T-helper 2 cell (primary cell): ENCODE results near the gene WASHC3.
"Not testable (repeated sequence)": the region's sequence is repeated elsewhere in the genome, so short reads cannot be mapped to it uniquely, and the experiment has no call there.

Source experiments
- DNase-seq, 5 experiments: peaks; one replicate each; pipeline versions ENCODE4 v3.0.0 to v3.0.0-alpha.2; 2012 to 2022

Gene WASHC3

DNA sequence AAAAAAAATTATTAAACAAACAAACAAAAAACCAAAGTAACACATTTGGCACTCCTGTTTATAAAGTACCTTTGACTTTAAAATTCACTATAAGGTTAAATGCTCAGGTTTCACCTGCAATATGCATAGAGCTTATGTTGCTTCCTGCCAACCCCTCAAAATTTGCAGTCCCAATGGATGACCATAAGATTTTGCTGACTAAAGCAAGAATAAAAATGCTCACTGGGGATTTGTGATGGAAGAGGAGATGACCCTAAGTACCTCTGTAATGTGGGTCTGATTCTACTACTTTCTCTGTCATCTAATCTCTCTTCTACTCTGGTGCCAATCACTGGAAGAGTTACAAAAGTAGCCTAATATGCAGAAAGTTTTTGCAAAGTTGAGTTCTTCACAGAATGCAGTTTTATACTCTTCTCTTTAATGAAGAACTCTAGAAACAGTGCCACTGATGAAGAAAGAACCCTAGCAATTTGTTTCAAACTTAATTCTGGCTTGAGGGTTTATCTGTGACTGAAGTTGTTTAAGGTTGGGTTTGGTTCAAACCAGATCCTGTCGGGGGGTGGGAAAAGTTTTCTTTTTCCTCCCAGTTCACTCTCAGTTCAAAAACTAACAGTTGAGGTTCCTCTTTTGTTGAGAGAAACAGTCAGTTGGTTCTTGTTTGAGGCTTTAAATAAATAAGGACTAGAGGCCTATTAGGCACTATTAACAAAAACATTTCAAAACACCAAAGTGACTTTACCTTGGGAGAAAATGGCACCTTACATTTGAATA lies 10.9 kb downstream of the WASHC3 start:
- DNase-seq, result no peak

DNA sequence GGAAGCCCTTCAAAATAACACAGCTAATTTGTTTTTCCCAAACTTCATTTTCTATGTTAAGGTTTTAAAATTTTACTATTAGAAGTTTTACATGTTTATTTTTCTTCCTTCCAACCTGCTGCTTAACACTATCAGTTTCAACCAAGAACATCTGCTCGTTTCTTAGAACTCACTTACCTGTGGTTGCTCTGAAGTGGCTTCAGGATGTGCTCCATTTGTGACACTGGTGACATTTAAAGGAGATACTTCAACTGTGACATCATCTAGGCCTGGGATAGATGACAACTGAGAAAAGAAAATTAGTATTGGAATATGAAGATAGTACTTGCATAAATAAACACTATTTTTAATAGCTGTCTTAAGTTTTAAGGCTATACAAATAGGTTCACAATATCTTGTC lies 17.9 kb downstream of the WASHC3 start:
- DNase-seq, result peak in 1 of 5 experiments; percentile 77

DNA sequence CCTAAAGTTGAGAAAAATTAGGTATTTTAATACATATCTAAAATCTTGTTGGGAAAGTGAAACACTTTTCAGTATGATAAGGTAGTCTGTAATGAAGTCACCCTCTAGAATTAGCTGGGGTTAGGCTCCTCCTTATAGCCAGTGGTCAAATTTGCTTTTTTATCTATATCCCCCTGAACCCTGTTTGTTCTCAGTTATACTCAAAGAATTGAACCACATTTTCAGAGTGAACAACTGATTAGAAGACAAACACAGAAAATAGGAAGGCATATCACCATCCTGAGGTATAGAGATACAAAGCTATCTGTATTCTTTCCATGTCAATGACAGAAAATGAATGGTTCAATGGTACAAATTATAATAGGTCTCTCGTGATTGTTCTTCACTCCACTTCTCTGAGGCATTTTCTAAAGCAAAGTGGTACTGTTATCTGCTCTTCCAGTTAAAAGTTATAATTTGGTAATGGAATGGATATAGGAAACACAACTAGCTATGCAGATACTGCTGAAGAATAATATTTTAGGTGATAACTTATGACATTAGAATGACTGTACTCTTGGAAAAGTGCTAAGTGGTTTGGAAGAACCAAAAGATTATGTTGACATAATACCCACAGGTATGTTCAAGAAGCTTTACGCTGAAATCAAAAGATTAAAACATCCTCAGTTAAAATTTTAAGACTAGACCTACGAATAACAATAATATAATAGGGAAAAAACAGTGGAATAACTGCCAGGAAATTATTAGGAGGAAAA lies 27.6 kb downstream of the WASHC3 start:
- DNase-seq, result no peak

DNA sequence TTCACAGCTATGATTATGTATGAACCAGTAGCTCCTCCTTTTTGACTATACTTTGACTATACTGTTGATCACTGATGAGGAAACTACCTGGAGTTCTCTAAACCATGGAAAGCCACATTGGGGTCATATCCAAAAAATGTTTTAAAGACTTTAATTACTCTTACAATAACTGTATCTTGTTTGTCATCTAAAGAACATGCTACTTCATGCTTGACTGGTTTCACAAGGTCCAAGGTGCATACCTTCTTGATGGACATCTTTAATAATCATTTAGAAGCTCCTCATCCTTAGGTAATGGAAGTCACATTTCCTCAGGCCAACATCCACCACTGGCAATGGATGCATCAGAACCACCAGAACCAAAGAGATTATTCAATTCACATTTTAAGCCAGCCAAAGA lies 29.9 kb downstream of the WASHC3 start:
- DNase-seq, result no peak

DNA sequence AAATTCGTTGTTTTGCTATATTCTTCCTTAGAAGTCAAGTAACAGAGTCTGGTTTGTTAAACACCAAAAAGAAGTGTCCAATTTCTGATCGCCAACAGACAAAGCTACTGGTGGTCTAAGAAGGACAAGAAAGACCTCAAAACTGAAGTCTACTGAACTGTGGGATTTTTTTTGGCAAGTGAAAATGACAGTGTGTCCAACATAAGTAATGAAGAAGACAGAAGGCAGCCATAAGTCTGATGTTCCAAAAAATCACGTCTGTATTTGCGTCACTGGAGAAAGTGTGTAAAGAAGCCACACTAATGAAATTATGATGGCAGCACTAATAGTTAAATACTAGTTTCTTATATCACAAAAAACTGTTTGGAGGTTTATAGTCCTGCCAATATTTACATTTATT lies 32.6 kb downstream of the WASHC3 start:
- no peak for DNase-seq

DNA sequence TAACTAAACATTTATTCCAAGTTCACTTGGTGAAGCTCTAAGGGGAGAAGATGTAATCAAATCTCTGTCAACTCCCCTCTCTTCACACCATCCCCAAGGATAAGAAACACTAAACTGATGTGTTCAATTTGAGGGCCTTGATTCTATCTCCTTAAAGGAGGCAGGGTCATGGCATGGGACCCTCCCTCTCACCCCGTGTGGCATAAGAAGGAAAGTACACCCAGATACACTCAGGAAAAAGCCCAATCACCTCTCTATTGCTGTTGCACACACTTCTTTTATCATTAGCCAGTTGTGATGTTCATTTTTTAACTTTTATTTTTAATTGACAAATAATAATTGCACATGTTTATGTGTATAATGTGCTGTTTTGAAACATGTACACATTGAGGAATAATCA lies 35.1 kb downstream of the WASHC3 start:
- no peak for DNase-seq

DNA sequence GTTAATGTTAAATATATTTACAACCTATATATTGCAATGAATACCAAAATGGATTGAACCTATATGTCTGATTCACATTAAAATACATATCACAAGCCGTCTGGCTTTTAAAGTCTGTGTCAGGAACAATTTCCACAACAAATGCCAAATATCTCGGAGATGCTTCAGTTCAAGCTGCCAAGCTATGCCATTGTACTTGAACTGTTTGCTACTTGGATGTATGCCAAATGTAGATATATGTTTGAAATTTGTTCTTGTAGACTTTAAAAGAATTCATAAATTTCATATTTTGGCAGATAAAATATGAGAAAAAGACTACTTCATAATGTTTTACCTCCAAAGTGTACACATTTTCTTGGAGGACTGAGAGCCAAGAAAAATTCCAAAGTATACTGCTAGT lies 37.0 kb downstream of the WASHC3 start:
- no peak for DNase-seq

DNA sequence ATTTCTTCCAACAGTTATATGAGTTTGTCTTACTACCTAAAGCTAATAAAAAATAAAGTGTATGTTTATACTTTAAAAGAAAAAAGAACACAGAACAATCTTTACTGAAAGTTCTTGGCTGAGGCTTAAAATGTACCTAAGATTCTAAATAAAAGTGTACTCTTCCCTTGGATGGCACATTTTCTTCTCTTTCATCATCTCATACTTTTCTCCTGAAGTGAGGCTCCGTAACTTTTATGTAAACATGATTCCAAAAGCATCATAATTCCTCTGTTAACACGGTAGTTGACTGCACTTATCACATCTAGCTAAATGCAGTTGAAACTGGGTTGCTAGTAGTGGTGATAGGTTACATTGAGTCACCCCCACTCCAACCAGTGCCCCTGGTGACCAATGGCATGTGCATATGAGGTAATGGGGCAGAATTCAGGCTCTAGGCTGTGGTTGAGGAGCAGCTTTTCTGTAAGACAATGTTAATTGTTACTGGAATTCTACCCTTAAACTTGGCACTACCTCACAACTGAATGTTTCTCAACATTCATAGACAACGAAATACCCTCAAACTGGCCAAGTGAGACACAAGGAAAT lies 38.4 kb downstream of the WASHC3 start:
- DNase-seq, result no peak

DNA sequence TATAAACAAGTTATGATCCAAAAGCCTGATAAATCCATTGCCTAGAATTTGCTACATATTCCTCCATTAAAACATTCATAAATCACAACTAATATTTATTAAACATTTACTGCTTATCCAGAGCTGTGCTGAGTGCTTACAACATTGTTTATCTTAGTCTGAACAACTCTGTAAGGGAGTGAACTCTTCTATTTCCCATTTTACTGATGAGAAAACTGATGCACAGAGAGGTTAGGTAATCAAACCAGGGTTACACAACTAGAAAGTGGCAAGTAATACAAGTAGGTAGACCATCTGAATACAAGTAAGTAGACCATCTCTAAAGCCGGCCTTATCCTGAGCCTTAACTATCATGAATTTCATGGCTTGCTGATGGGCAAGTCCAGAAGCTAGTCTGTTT lies 39.5 kb downstream of the WASHC3 start:
- no peak for DNase-seq

DNA sequence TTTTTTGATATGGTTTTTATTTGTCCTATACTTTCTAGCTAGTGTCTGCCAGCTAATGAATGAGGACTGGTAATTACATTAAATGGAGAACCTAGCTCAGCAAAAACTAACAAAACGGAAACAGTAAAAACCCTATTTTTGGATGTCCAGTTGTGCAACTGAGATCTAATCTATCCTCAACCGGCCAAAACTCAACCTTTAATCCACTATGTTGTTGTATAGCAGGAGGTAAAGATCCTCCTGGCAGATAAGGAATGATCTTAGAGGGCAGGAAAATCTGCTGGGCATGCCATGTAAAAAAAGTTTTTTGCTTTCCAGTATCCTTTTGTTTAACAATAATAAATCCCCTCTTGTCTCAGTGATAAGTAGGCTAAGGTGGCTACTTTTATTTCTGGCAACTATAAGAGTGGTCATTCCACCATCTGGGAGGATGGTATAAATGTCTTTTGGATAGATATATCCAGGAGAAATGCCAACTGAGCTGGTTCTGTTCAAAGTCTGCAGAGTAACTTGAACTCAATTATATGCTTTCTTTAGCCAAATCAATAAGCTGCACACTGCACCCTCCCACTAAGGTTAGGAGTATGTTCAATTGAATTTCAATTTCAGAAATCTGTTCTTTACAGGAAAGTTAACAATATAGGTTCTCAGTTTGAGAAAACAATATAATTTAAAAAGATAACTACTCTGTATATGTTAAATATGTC lies 40.1 kb downstream of the WASHC3 start:
- no peak for DNase-seq

DNA sequence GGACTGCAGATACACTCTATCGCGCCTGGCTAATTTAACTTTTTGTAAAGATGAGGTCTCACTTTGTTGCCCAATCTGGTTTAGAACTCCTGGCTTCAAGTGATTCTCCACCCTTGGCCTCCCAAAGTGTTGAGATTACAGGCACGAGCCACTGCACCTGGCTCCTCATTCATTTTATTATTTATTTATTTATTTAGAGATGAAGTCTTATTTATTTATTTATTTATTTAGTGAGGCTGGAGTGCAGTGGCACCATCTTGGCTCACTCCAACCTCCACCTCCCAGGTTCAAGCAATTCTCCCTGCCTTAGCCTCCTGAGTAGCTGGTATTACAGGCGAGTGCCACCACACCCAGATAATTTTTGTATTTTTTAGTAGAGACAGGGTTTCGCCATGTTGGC lies 43.2 kb downstream of the WASHC3 start:
- DNase-seq, result not testable (repeated sequence)

DNA sequence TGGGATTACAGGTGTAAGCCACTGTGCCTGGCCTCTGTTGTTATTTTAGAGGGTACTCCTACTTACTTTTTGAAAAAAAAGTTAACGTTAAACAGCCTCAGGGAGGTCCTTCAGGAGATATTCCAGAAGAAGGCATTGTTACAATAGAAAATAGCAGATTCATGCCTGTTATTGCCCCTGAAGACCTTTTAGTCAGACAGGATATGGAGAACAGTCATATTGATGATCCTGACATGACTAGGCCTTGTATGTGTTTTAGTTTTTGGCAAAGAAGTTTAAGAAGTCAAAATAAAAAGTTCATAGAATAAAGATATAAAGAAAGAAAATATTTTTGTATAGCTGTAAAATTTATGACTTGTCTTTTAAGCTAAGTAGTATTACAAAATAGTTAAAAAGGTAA lies 45.3 kb downstream of the WASHC3 start:
- peak in 1 of 5 experiments; percentile 61 for DNase-seq

DNA sequence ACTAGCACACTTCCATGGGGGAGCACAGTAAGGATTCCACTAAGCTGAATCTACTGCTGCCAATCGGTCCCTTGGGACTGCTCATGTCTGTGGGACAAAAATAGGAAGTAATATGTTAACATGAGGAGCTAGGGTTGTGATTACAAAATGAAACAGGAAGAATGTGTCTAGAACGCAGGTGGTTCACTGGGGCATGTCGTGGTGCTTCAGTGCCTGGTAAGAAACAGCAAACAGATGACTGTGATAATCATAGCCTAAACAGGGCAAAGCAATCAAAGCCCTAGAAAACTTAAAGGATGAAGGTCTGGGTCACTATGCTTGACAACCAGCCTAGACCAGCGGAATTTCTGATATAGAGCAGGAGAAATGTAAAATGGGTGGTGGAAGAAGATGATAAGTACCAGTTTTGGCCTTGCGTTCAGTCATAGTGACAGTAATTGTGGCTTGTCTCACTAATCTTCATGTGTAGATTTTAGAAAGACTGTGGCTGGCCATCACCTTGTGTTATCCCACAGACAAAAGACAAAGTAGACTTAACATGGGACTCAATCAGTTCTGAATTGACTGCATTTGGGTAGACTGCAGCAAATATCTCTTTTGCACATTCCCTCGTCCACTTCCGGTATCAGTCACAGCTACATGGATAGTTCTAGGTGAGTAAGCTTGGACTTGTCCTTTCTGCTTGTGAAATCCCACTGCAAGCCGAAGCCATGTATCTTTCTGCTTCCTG lies 51.4 kb downstream of the WASHC3 start:
- DNase-seq, result no peak

DNA sequence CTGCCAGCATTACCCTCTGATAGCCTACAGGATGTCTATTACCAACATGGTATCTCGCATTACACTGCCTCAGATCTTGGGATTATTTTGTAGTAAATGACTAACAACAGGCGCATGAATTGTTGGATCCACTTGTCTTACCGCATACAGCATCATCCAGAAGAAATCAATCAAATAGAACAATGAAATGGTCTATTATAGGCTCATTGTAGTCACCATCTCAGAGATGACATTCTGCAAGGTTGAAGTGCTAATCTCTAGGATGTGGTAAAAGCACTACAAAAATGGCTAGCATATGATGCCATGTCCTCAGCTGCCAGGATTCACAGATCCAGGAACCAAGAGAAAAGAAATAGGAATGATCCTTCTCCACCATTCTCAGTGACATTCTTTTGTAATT lies 52.0 kb downstream of the WASHC3 start:
- DNase-seq, result no peak

DNA sequence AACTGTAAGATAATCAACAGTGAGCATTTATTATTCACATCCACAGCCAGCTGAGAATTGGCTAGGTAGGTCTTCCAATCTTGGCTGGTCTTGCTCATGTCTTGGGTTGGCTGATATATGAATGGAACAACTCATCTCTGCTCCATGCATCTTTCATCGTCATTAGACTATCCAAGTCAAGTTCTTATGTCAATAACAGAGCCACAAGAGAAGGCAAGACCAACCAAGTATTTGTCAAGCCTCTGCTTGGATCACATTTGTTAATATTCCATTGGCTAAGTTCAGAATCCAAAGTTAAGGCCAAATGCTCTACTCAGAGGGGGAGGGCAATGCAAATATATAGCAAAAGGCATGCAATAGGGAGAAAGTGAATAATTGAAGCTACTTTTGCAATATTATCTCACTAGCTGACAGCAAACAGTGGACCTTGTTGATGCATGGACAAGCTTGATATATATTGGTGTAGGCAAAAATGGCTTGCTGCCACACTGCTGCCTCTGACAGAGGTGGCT lies 53.1 kb downstream of the WASHC3 start:
- no peak for DNase-seq

DNA sequence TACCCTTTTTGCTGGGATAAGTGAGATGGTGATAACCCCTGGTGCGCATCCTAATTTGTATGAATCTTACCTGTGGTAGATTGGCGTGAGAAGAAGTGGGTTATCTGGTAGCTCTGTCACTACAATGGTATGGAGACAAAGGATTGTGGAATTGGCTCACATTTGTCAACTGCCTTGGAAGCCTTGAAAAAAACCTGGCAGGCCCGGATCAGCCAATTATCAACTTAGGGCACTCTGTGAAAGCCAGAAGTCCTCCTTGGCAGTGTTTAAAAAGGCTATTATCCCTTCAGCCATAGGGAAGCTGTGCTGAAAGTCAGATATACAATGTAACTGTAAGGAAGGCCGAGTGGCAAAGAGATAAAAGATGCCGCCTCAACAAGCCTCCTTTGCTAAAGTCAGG lies 56.5 kb downstream of the WASHC3 start:
- no peak for DNase-seq

DNA sequence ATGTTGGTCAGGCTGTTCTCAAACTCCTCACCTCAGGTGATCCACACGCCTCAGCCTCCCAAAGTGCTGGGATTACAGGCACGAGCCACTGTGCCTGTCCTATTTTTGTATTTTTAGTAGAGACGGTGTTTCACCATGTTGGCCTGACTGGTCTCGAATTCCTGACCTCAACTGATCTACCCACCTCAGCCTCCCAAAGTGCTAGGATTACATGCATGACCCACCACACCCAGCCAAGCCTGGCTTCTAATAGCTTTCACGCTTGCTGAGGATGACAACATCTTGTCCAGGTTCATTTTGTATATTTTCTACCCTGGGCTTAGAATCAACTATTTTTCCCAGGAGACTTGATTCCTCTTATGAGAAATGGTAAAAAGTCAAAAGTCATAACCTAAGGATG lies 64.7 kb downstream of the WASHC3 start:
- DNase-seq, result no peak

DNA sequence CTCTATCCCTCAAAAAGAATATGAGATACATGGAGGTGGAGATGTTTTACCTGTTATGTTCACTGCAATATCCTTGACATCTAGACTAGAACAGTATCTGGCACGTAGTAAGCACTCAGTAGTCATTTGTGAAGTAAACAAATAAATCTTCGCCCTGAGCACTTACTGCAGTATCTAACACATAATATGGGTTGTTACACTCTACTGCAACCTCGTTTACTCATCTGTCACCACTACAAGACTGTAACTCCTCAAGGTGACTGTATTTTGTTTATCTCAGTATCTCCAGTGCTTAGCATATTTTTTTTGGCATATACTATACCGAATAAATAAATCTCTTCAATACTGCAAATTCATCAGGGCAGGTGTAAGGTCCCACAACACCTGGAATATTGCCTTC lies 66.1 kb downstream of the WASHC3 start:
- DNase-seq, result no peak

DNA sequence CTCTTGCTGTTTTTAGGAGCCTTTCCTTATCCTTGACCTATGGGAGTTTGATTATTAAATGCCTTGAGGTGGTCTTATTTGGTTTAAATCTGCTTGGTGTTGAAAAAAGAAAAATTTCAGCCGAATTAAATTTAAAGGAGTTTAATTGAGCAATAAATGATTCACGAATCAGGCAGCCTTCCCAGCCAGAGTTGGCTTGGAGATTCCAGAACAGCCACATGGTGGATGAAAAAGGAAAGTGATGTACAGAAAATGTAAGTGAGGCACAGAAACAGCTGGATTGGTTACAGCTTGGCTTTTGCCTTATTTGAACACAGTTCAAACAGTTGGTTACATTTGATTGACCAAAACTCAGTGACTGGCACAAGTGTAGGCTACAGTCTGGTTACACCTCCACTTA lies 69.7 kb downstream of the WASHC3 start:
- DNase-seq, result no peak

DNA sequence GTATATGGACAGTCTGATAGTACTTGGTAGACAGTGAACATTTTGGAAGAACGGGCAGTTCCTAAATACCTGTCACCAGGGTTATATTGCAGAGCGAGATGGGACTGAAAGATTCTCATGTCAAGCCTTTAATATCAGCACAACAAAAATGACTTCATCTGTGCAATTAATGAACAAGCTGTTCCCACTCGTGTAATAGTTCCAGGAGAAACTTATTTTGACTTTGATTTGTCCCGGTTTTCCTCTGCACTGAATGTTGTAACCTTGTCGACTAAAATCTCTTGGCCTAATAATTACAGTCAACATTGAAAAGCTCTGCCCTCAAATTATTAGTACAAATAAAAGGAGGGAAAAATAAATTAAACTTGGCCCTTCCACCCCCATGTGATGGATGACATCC lies 79.5 kb downstream of the WASHC3 start:
- DNase-seq, result no peak

DNA sequence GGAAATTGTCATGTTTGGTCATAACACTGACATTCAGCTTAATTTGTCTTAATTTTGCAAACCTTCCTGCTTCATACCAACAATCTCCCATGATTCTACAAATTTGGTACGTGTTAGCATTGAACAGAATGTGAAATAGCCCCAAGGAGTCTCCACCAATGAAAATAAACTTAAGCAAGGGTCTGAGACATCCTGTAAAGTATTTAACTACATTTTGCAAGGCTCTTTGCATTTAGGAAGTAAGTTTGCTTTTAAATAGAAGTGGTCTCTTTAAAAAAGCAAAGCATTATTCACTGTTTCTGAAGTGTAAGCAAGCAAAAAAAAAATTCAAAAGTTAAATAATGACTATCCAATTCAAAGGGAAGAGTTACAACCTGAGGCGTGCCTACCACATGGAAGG lies 79.9 kb downstream of the WASHC3 start:
- DNase-seq, result no peak

DNA sequence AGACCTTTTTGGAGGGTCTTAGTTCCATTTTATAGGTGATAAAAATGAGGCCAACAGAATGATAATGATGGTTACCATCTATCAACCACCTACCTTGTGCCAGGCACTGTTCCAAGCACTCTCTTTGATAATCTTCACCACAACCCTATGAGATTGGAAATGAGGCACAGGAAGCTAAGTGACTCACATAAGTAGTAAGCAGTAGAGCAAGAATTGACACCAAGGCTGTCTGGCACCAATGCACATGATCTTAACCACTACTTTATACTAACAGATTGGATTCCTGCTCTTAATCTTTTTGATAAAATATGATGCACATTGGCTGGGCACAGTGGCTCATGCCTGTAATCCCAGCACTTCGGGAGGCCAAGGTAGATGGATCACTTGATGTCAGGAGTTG lies 93.0 kb downstream of the WASHC3 start:
- peak in 1 of 5 experiments; percentile 84 for DNase-seq
